ENCODE data around the gene TEPSIN. TPM values are rescaled to one million over a fixed set of nuclear protein-coding genes. Genes with fewer than 3 reads are reported as not detected.

Gene TEPSIN
- total and polyA plus RNA-seq, 2 of the 13 experiments (the other 11 are each of a cell fraction or from before 2014, with no cell fraction given) = 16.1 to 18.8 TPM

GRCh38 chr17:81200695-81201580, 37.9 kb downstream of the TEPSIN start (continued):
- TF ChIP-seq PBX3 (CRISPR knock-in tag; IDR thresholded peaks at IDR 0.05; ENCODE audit: borderline replicate concordance) (no peak), GZF1 (CRISPR knock-in tag; IDR thresholded peaks at IDR 0.05) (no peak), ONECUT2 (CRISPR knock-in tag; IDR thresholded peaks at IDR 0.05) (no peak), MIXL1 (CRISPR knock-in tag; IDR thresholded peaks at IDR 0.05) (no peak), POLR2AphosphoS5 (IDR thresholded peaks at IDR 0.05; ENCODE audit: low read depth, low read length) (no peak), MXD1 (CRISPR knock-in tag; IDR thresholded peaks at IDR 0.05) (no peak), ZBTB33 (CRISPR knock-in tag; IDR thresholded peaks at IDR 0.05) (0 out of 2 replicates have a peak, but pooled peaks have one; percentile 29), CTCF (CRISPR knock-in tag; IDR thresholded peaks at IDR 0.05) (peak; percentile 65), FOXP4 (CRISPR knock-in tag; IDR thresholded peaks at IDR 0.05) (no peak), SP2 (CRISPR knock-in tag; IDR thresholded peaks at IDR 0.05) (no peak), PLRG1 (conservative IDR thresholded peaks at IDR 0.05) (no peak), ZNF547 (CRISPR knock-in tag; IDR thresholded peaks at IDR 0.05) (0 out of 2 replicates have a peak, but pooled peaks have one; percentile 17), ELF1 (CRISPR knock-in tag; IDR thresholded peaks at IDR 0.05) (no peak), DPF2 (CRISPR knock-in tag; IDR thresholded peaks at IDR 0.05; ENCODE audit: borderline replicate concordance, low read depth) (no peak), KDM2A (CRISPR knock-in tag; IDR thresholded peaks at IDR 0.05; ENCODE audit: borderline replicate concordance, low read depth) (peak; percentile 20; the same call in 1 of the 2 replicates), ZNF343 (CRISPR knock-in tag; IDR thresholded peaks at IDR 0.05) (no peak), ZGPAT (CRISPR knock-in tag; IDR thresholded peaks at IDR 0.05) (no peak), ZNF761 (CRISPR knock-in tag; conservative IDR thresholded peaks at IDR 0.05) (no peak), STAT5B (CRISPR knock-in tag; IDR thresholded peaks at IDR 0.05) (no peak), ZNF577 (CRISPR knock-in tag; IDR thresholded peaks at IDR 0.05; ENCODE audit: borderline replicate concordance, low read depth) (no peak), ZC3H4 (CRISPR knock-in tag; IDR thresholded peaks at IDR 0.05; ENCODE audit: borderline replicate concordance) (no peak)
